Testis (tissue), 3 donors: ENCODE measurements around the gene ASB18. TPM values are rescaled to one million over a fixed set of nuclear protein-coding genes. Genes with fewer than 3 reads are reported as not detected.

Source experiments
- DNase-seq: peaks from one replicate; pipeline ENCODE4 v3.0.0-alpha.2; 2019
- H3K27ac ChIP-seq, 2 donors: fragments of 200-600 bp; sonication (generic); one replicate each; pipeline ENCODE4 v1.5.1; 2019
- H3K27me3 ChIP-seq: fragments of 200-600 bp; sonication (generic); one replicate; pipeline ENCODE4 v1.5.1; 2019
- H3K36me3 ChIP-seq: fragments of 200-600 bp; sonication (generic); one replicate; pipeline ENCODE4 v1.5.1; 2017; ENCODE audit warnings: low read depth; ENCODE audit errors: missing control alignments
- H3K4me1 ChIP-seq: fragments of 200-600 bp; sonication (generic); one replicate; pipeline ENCODE4 v1.5.1; 2019
- H3K4me3 ChIP-seq, 2 donors: fragments of 200-600 bp; sonication (generic); one replicate each; pipeline ENCODE4 v1.5.1; 2017 to 2019
- H3K9me3 ChIP-seq: fragments of 200-600 bp; sonication (generic); one replicate; pipeline ENCODE4 v1.5.1; 2017
- CTCF ChIP-seq, 3 experiments: fragments of 450-650 bp in 2 of 3; fragments of 200-600 bp in 1 of 3; sonication (generic) in 1 of 3; IDR thresholded peaks; one replicate each; pipeline ENCODE4 v1.5.1; 2016 to 2019; ENCODE audit warnings: antibody characterized with exemption in 3 of 3, mild to moderate bottlenecking in 2 of 3, moderate library complexity in 1 of 3
- POLR2A ChIP-seq: fragments of 450-650 bp; IDR thresholded peaks from one replicate; pipeline ENCODE4 v1.6.1; 2017; ENCODE audit warnings: antibody characterized with exemption, mild to moderate bottlenecking, moderate library complexity
- WGBS, 2 donors: methylation state at CpG; one replicate each; pipeline ENCODE4 v1.1.5; 2018; 5-methylcytosine and 5-hydroxymethylcytosine counted together
- intact Hi-C: fragments of 100-400 bp; cut with DNase I; formaldehyde crosslinking; loops from one replicate; pipeline ENCODE4 v1.15.1; 2023; ENCODE audit warnings: low total_unique reads
- polyA plus RNA-seq: library from polyadenylated mRNA; stranded (reverse); fragments of 350-450 nt; fragmentation: Illumina TruSeq; extraction: RNeasy Lipid Tissue Mini Kit (QIAGEN cat#74804); gene quantifications from one replicate; pipeline ENCODE4 v1.2.3, GENCODE V29; 2014; ENCODE audit warnings: low read depth, low replicate concordance; ENCODE audit not compliant: insufficient read depth
- total RNA-seq, 2 donors: library from RNA; depleted of rRNA; stranded (reverse); fragments of >200 nt; gene quantifications; one replicate each; pipeline ENCODE4 v1.2.3, GENCODE V29; 2016

The ASB18 gene
- total and polyA plus RNA-seq, 3 donors from 2014 or later = 0.43 to 4.9 (median 0.67) TPM

- H3K27ac ChIP-seq = no peak overlapping the region
- WGBS, 2 donors = 82 to 100% methylated on average over 3 to 10 of the region's 10 CpGs
- H3K9me3 ChIP-seq = no peaks in the 10 kb centered on the region
- TF ChIP-seq POLR2A (no peak), CTCF (IDR thresholded peaks at IDR 0.05) (no peak)
- no peak for DNase-seq
- intact Hi-C loops = no loop called here
- H3K27me3 ChIP-seq = no peaks in the 10 kb centered on the region
- no peaks in the 10 kb centered on the region for H3K36me3 ChIP-seq
- H3K4me3 ChIP-seq = no peak overlapping the region
- H3K4me1 ChIP-seq = no peaks in the 10 kb centered on the region
Measured at GRCh38 chr2:236193026-236193425, 71.2 kb downstream of the ASB18 start.

GRCh38 chr2:236190674-236191073 lies 73.5 kb downstream of the ASB18 start:
- Histone ChIP-seq H3K4me3 (no peak overlapping the region), H3K27ac (no peak overlapping the region), H3K27me3 (no peaks in the 10 kb centered on the region), H3K36me3 (no peaks in the 10 kb centered on the region), H3K4me1 (no peaks in the 10 kb centered on the region), H3K9me3 (no peaks in the 10 kb centered on the region)
- 92 to 94% methylated on average over 2 of the region's 2 CpGs for WGBS, 2 donors
- no peak for DNase-seq
- TF ChIP-seq CTCF (IDR thresholded peaks at IDR 0.05) (no peak), POLR2A (no peak)
- intact Hi-C loops = no loop called here

GRCh38 chr2:236184701-236185100 lies 79.5 kb downstream of the ASB18 start:
- intact Hi-C loops = no loop called here
- H3K9me3 ChIP-seq = no peaks in the 10 kb centered on the region
- WGBS, 2 donors = 90 to 95% methylated on average over 4 of the region's 4 CpGs
- no peak overlapping the region for H3K4me3 ChIP-seq
- no peak for DNase-seq
- H3K27me3 ChIP-seq = no peaks in the 10 kb centered on the region
- H3K4me1 ChIP-seq = no peaks in the 10 kb centered on the region
- TF ChIP-seq CTCF (IDR thresholded peaks at IDR 0.05) (no peak), POLR2A (no peak)
- no peaks in the 10 kb centered on the region for H3K36me3 ChIP-seq
- no peak overlapping the region for H3K27ac ChIP-seq

GRCh38 chr2:236180831-236181453 lies 83.3 kb downstream of the ASB18 start:
- 26 to 30% methylated on average over 9 of the region's 9 CpGs for WGBS, 2 donors
- H3K27me3 ChIP-seq = no peaks in the 10 kb centered on the region

More at GRCh38 chr2:236180831-236181453, 83.3 kb downstream of the ASB18 start:
- TF ChIP-seq CTCF (IDR thresholded peaks at IDR 0.05) (peak; percentile 67 to 80 (median 70)), POLR2A (no peak)
- no peak overlapping the region for H3K27ac ChIP-seq
- no peak overlapping the region for H3K4me3 ChIP-seq
- DNase-seq = peak; percentile 68
- H3K36me3 ChIP-seq = no peaks in the 10 kb centered on the region
- H3K4me1 ChIP-seq = peaks cover 5% of the 10 kb centered on the region
- no peaks in the 10 kb centered on the region for H3K9me3 ChIP-seq
- intact Hi-C loops = no loop called here
